GM18868 (cell line): ENCODE data around the gene MICU1.
"Not testable (repeated sequence)": the region's sequence is repeated elsewhere in the genome, so short reads cannot be mapped to it uniquely, and the experiment has no call there.

ENCODE experiments used
- ATAC-seq: cut with Tn5 transposase; IDR thresholded peaks from one replicate; pipeline ENCODE4 v1.9.1; 2021; ENCODE audit warnings: mild to moderate bottlenecking, moderate library complexity; ENCODE audit not compliant: unreplicated experiment

MICU1 gene

GRCh38 chr10:72332423-72333111 is 293.3 kb downstream of the MICU1 start:
- ATAC-seq: no peak

GRCh38 chr10:72331575-72332422 is 294.1 kb downstream of the MICU1 start:
- peak; percentile 63 for ATAC-seq

- ATAC-seq: no peak
These were observed 295.8 kb downstream of the MICU1 start for GRCh38 chr10:72330069-72330426.

- no peak for ATAC-seq
These were observed 296.4 kb downstream of the MICU1 start for GRCh38 chr10:72329290-72330068.

- no peak for ATAC-seq
These were observed 297.1 kb downstream of the MICU1 start for GRCh38 chr10:72328829-72329204.

GRCh38 chr10:72328045-72328828 is 297.6 kb downstream of the MICU1 start:
- no peak for ATAC-seq

- not testable (repeated sequence) for ATAC-seq
These were observed 298.9 kb downstream of the MICU1 start for GRCh38 chr10:72326665-72327603.

- not testable (repeated sequence) for ATAC-seq
These were observed 300.4 kb downstream of the MICU1 start for GRCh38 chr10:72325243-72326175.

- no peak for ATAC-seq
These were observed 302.1 kb downstream of the MICU1 start for GRCh38 chr10:72323771-72324191.

- no peak for ATAC-seq
These were observed 302.6 kb downstream of the MICU1 start for GRCh38 chr10:72323108-72323749.

- no peak for ATAC-seq
These were observed 303.4 kb downstream of the MICU1 start for GRCh38 chr10:72322280-72323058.

GRCh38 chr10:72322030-72322279 is 303.9 kb downstream of the MICU1 start:
- no peak for ATAC-seq

- no peak for ATAC-seq
These were observed 304.4 kb downstream of the MICU1 start for GRCh38 chr10:72321248-72322029.

- peak; percentile 61 for ATAC-seq
These were observed 305.1 kb downstream of the MICU1 start for GRCh38 chr10:72320676-72321247.

GRCh38 chr10:72319416-72320254 is 306.2 kb downstream of the MICU1 start:
- peak; percentile 60 for ATAC-seq
